ENCODE data around the gene MZT2B. TPM values are rescaled to one million over a fixed set of nuclear protein-coding genes. Genes with fewer than 3 reads are reported as not detected.
"Not testable (repeated sequence)": the region's sequence is repeated elsewhere in the genome, so short reads cannot be mapped to it uniquely, and the experiment has no call there.

MZT2B gene
- total RNA-seq, 4 donors from 2014 or later = 97.4 to 180 (median 142) TPM

- no peak for TF ChIP-seq POLR2A (IDR thresholded peaks at IDR 0.05)
- TF ChIP-seq, protein P1, sequence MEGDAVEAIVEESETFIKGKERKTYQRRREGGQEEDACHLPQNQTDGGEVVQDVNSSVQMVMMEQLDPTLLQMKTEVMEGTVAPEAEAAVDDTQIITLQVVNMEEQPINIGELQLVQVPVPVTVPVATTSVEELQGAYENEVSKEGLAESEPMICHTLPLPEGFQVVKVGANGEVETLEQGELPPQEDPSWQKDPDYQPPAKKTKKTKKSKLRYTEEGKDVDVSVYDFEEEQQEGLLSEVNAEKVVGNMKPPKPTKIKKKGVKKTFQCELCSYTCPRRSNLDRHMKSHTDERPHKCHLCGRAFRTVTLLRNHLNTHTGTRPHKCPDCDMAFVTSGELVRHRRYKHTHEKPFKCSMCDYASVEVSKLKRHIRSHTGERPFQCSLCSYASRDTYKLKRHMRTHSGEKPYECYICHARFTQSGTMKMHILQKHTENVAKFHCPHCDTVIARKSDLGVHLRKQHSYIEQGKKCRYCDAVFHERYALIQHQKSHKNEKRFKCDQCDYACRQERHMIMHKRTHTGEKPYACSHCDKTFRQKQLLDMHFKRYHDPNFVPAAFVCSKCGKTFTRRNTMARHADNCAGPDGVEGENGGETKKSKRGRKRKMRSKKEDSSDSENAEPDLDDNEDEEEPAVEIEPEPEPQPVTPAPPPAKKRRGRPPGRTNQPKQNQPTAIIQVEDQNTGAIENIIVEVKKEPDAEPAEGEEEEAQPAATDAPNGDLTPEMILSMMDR (IDR thresholded peaks at IDR 0.05) = no peak
- H3K36me3 ChIP-seq = peaks cover 0 to 45% (median 4%) of the 10 kb centered on the region in 3 donors
- intact Hi-C loops (cut with DNase I) = no loop called here
These were observed 29.1 kb upstream of the MZT2B start for GRCh38 chr2:130152816-130153595.

GRCh38 chr2:130153721-130154422, 28.2 kb upstream of the MZT2B start:
- H3K9me3 ChIP-seq; H3K27ac ChIP-seq; intact Hi-C loops (cut with DNase I); H3K4me1 ChIP-seq; H3K4me3 ChIP-seq; DNase-seq; H3K27me3 ChIP-seq: not testable (repeated sequence)
- H3K36me3 ChIP-seq = peaks cover 0 to 54% (median 4%) of the 10 kb centered on the region in 3 donors
- 86 to 87% methylated on average over 6 to 10 of the region's 23 CpGs for WGBS, 2 donors

More at GRCh38 chr2:130152816-130153595, 29.1 kb upstream of the MZT2B start:
- Histone ChIP-seq H3K4me3 (no peak overlapping the region), H3K27ac (no peak overlapping the region), H3K9me3 (no peaks in the 10 kb centered on the region), H3K4me1 (no peaks in the 10 kb centered on the region), H3K27me3 (no peaks in the 10 kb centered on the region)
- 80% methylated on average over 1 of the region's 25 CpGs; no CpG with 5 or more reads in 1 of the 2 donors for WGBS, 2 donors
- DNase-seq = no peak

GRCh38 chr2:130154423-130154770, 27.7 kb upstream of the MZT2B start:
- H3K36me3 ChIP-seq = peaks cover 0 to 59% (median 4%) of the 10 kb centered on the region in 3 donors
- H3K4me1 ChIP-seq; DNase-seq; H3K9me3 ChIP-seq; H3K27me3 ChIP-seq; H3K4me3 ChIP-seq; H3K27ac ChIP-seq; intact Hi-C loops (cut with DNase I): not testable (repeated sequence)
- WGBS, 2 donors = no CpG with 5 or more reads among the region's 8 CpGs

DNA sequence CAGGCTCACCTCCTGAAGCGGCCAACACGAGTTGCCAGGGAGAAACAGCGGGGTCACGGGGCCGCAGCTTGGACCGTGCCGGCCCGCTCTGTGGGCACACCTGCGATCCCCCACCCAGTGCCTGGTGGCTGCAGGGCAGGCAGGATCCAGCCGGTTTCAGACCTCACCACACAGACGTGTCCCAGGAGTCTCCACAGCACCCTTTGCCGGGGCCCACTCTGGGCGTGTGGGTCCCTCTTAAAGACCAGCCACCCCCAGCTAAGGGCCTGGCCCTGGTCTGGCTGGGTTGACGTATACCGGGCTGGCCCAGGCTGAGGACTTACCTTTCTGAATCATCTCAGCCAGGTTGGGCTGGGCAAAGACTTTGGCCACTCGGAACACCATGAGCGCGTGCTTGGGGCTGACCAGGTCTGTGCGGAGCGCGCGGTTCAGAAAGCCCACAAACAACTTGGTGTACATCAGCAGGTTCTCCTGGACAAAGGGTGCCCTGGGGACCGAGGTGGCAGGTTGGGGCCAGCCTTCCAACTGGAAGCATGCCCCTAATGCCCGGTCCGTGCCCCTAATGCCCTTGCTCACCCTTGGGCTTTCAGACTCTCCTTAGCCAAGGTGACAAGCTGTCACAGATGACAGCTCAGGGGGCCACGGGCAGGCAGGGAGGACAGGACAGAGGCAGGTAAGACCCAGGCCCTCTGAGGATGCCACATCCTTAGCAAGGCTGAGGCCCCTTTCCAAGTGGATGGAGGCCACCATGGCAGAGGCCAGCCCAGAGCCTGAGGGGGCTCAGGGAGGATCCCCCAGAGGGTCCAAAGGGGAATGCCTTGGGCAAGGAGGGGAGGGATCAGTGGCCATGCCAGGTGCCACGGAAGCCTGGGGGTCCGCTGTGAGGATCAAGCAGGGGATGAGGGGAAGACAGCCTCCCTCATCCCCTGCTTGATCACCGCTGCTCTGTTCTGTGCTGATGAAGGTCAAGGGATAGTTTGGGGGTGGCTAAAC, 27.0 kb upstream of the MZT2B start:
- Histone ChIP-seq H3K27me3 (no peaks in the 10 kb centered on the region), H3K4me3 (no peak overlapping the region), H3K36me3 (peaks cover 0 to 66% (median 4%) of the 10 kb centered on the region in 3 donors), H3K27ac (no peak overlapping the region), H3K4me1 (no peaks in the 10 kb centered on the region), H3K9me3 (no peaks in the 10 kb centered on the region)
- intact Hi-C loops (cut with DNase I) = no loop called here
- DNase-seq = no peak
- WGBS, 2 donors = 93 to 100% methylated on average over 3 to 16 of the region's 29 CpGs
- TF ChIP-seq POLR2A (IDR thresholded peaks at IDR 0.05) = no peak
- TF ChIP-seq, protein P1 (IDR thresholded peaks at IDR 0.05) = no peak

DNA sequence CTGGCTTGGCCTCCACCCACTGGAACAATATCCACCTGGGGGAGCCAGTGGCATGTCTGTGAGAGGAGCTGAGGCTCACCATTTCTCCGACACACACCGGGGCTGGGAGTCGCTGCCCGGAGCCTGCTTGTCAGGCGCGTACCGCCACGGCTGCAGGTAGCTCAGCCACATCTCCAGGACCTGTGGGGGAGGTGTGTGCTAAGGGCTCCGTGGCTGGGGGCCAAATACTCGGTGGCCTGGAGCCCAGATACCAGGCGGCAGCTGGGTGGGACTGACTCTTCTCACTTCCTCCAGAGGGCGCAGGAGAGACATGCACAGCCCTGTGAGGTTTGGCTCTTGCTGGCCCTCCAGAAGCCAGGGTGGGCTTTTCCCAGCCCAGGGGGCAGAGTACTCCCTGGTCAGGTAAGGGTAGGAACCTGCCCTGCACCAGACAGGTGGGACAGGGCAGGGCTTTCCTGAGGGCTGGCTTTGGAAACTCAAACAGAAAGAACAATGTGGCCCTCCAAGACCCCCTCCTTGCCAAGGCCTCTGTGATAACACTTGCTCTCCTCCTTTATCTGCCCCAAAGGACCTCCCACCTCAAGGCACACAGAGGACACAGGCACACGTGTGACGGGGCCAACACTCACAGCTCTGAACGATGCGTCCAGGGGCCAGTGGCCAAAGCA, 26.0 kb upstream of the MZT2B start:
- DNase-seq; H3K27ac ChIP-seq; intact Hi-C loops (cut with DNase I); H3K9me3 ChIP-seq; H3K27me3 ChIP-seq; H3K4me1 ChIP-seq; H3K4me3 ChIP-seq: not testable (repeated sequence)
- H3K36me3 ChIP-seq = peaks cover 0 to 76% (median 4%) of the 10 kb centered on the region in 3 donors
- TF ChIP-seq, protein P1 (IDR thresholded peaks at IDR 0.05) = peak in 4 of 6 experiments; percentile 19 to 59 (median 38)
- 26% methylated on average over 3 of the region's 16 CpGs; no CpG with 5 or more reads in 1 of the 2 donors for WGBS, 2 donors

All from esophagus squamous epithelium (tissue), 5 donors.